ENCODE data around the gene ELP4.

Gene ELP4

DNA sequence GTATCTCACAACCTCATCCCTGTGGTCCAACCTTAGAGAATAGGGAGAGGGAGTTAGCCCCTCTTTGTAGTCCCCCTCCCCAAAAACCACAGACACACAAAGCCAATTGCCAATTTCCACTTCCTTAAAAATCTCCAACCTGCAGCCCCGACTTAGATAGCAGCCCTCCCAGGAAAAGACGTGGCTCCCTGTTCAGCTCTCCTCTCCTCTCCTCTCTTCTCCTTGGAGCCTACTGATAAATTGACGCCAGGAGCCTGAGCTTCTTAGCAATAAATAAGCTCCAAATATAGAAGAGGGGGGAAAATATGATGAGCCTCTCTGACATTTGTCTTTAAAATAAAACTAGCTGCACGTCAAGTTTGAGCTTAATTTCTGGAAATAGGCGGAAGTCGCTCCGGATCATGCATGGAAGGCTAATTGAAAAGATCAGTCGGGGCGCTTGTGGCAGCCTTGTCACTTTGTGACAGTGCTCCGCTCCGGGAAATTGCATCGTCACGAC lies 294.3 kb downstream of the ELP4 start:
- Histone ChIP-seq H3K4me3 (ENCODE audit: low read depth, low read length) (no peak overlapping the region), H3K36me3 (ENCODE audit: control insufficient read depth in 2 of 2, insufficient read depth in 1 of 2, low read length in 2 of 2) (peaks cover 4 to 75% of the 10 kb centered on the region in 2 experiments; a peak in 2 of 3 replicates), H3K4me1 (ENCODE audit: control insufficient read depth, insufficient read depth, low read length) (no peaks in the 10 kb centered on the region), H3K9me3 (ENCODE audit: control insufficient read depth, insufficient read depth, low read depth, low read length) (no peaks in the 10 kb centered on the region), H3K27ac (ENCODE audit: extremely low read depth, low read depth, low read length) (no peak overlapping the region)
- CTCF ChIA-PET = interaction anchor here (0.6 kb wide), 1 partner anchor 567 kb away, joined by 3 read pairs; no protein-coding TSS in a partner anchor
- POLR2A ChIA-PET = no interaction called here
- TF ChIP-seq ZNF202 (tag by site-specific recombination; IDR thresholded peaks at IDR 0.05; ENCODE audit: borderline replicate concordance) (no peak), GLIS1 (tag by site-specific recombination; IDR thresholded peaks at IDR 0.05) (no peak), ZSCAN23 (tag by site-specific recombination; IDR thresholded peaks at IDR 0.05) (no peak), REPIN1 (tag by site-specific recombination; IDR thresholded peaks at IDR 0.05; ENCODE audit: low read depth) (no peak), ZNF324 (tag by site-specific recombination; IDR thresholded peaks at IDR 0.05) (no peak), SETDB1 (IDR thresholded peaks at IDR 0.05; ENCODE audit: insufficient read length, low read length) (no peak), ZNF416 (tag by site-specific recombination; IDR thresholded peaks at IDR 0.05) (no peak), ZNF2 (tag by site-specific recombination; IDR thresholded peaks at IDR 0.05) (no peak), ZFP3 (tag by site-specific recombination; IDR thresholded peaks at IDR 0.05; ENCODE audit: low read depth) (no peak), ZBTB21 (tag by site-specific recombination; IDR thresholded peaks at IDR 0.05) (no peak), MYNN (tag by site-specific recombination; IDR thresholded peaks at IDR 0.05; ENCODE audit: borderline replicate concordance) (no peak), ZNF366 (tag by site-specific recombination; conservative IDR thresholded peaks at IDR 0.05) (no peak), ZNF830 (tag by site-specific recombination; IDR thresholded peaks at IDR 0.05; ENCODE audit: low read depth) (no peak), ZNF510 (tag by site-specific recombination; IDR thresholded peaks at IDR 0.05; ENCODE audit: insufficient replicate concordance) (no peak), ZNF157 (tag by site-specific recombination; IDR thresholded peaks at IDR 0.05) (no peak), TCF7L2 (IDR thresholded peaks at IDR 0.05; ENCODE audit: borderline replicate concordance, low read depth, low read length) (no peak)
- TF ChIP-seq, protein P1, sequence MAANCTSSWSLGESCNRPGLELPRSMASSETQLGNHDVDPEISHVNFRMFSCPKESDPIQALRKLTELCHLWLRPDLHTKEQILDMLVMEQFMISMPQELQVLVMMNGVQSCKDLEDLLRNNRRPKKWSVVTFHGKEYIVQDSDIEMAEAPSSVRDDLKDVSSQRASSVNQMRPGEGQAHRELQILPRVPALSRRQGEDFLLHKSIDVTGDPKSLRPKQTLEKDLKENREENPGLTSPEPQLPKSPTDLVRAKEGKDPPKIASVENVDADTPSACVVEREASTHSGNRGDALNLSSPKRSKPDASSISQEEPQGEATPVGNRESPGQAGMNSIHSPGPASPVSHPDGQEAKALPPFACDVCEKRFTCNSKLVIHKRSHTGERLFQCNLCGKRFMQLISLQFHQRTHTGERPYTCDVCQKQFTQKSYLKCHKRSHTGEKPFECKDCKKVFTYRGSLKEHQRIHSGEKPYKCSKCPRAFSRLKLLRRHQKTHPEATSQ (tag by site-specific recombination; IDR thresholded peaks at IDR 0.05) = no peak
- TF ChIP-seq, protein P2, sequence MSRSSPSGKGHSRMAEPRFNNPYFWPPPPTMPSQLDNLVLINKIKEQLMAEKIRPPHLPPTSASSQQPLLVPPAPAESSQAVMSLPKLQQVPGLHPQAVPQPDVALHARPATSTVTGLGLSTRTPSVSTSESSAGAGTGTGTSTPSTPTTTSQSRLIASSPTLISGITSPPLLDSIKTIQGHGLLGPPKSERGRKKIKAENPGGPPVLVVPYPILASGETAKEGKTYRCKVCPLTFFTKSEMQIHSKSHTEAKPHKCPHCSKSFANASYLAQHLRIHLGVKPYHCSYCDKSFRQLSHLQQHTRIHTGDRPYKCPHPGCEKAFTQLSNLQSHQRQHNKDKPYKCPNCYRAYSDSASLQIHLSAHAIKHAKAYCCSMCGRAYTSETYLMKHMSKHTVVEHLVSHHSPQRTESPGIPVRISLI (tag by site-specific recombination; IDR thresholded peaks at IDR 0.05) = no peak
- TF ChIP-seq, protein P3, sequence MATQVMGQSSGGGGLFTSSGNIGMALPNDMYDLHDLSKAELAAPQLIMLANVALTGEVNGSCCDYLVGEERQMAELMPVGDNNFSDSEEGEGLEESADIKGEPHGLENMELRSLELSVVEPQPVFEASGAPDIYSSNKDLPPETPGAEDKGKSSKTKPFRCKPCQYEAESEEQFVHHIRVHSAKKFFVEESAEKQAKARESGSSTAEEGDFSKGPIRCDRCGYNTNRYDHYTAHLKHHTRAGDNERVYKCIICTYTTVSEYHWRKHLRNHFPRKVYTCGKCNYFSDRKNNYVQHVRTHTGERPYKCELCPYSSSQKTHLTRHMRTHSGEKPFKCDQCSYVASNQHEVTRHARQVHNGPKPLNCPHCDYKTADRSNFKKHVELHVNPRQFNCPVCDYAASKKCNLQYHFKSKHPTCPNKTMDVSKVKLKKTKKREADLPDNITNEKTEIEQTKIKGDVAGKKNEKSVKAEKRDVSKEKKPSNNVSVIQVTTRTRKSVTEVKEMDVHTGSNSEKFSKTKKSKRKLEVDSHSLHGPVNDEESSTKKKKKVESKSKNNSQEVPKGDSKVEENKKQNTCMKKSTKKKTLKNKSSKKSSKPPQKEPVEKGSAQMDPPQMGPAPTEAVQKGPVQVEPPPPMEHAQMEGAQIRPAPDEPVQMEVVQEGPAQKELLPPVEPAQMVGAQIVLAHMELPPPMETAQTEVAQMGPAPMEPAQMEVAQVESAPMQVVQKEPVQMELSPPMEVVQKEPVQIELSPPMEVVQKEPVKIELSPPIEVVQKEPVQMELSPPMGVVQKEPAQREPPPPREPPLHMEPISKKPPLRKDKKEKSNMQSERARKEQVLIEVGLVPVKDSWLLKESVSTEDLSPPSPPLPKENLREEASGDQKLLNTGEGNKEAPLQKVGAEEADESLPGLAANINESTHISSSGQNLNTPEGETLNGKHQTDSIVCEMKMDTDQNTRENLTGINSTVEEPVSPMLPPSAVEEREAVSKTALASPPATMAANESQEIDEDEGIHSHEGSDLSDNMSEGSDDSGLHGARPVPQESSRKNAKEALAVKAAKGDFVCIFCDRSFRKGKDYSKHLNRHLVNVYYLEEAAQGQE (tag by site-specific recombination; IDR thresholded peaks at IDR 0.05) = no peak
- TF ChIP-seq, protein P4, sequence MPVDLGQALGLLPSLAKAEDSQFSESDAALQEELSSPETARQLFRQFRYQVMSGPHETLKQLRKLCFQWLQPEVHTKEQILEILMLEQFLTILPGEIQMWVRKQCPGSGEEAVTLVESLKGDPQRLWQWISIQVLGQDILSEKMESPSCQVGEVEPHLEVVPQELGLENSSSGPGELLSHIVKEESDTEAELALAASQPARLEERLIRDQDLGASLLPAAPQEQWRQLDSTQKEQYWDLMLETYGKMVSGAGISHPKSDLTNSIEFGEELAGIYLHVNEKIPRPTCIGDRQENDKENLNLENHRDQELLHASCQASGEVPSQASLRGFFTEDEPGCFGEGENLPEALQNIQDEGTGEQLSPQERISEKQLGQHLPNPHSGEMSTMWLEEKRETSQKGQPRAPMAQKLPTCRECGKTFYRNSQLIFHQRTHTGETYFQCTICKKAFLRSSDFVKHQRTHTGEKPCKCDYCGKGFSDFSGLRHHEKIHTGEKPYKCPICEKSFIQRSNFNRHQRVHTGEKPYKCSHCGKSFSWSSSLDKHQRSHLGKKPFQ (tag by site-specific recombination; IDR thresholded peaks at IDR 0.05) = no peak

Data from HEK293 (cell line).